Right atrium auricular region (tissue), 2 donors: Measurements from ENCODE around the gene ODR4. TPM values are rescaled to one million over a fixed set of nuclear protein-coding genes. Genes with fewer than 3 reads are reported as not detected.

Experiments
- DNase-seq: peaks from one replicate; pipeline ENCODE4 v3.0.0-alpha.2; 2019; ENCODE audit warnings: low spot score
- H3K27ac ChIP-seq, 2 donors: fragments of 200-600 bp; sonication (generic); 1 replicate in 1 of 2; 2 replicates in 1 of 2; pipeline ENCODE4 v1.5.1; 2016 to 2019
- H3K27me3 ChIP-seq, 2 donors: fragments of 200-600 bp; sonication (generic); one replicate each; pipeline versions ENCODE4 v1.5.1 to v1.6.0; 2017 to 2019
- H3K36me3 ChIP-seq: fragments of 200-600 bp; sonication (generic); one replicate; pipeline ENCODE4 v1.5.1; 2016
- H3K4me1 ChIP-seq, 2 donors: fragments of 200-600 bp; sonication (generic); one replicate each; pipeline versions ENCODE4 v1.5.1 to v1.6.0; 2017 to 2019
- H3K4me3 ChIP-seq, 2 donors: fragments of 200-600 bp; sonication (generic); 1 replicate in 1 of 2; 2 replicates in 1 of 2; pipeline ENCODE4 v1.5.1; 2017 to 2019; ENCODE audit warnings: mild to moderate bottlenecking in 1 of 2, moderate library complexity in 1 of 2
- H3K9me3 ChIP-seq, 2 donors: fragments of 200-600 bp; sonication (generic); one replicate each; pipeline ENCODE4 v1.5.1; 2019
- CTCF ChIP-seq, 2 donors: fragments of 200-600 bp; sonication (generic); IDR thresholded peaks; one replicate each; pipeline ENCODE4 v1.5.1; 2019; ENCODE audit warnings: antibody characterized with exemption in 2 of 2
- total RNA-seq, 2 donors: library from RNA; depleted of rRNA; stranded (reverse); fragments of >200 nt; gene quantifications; one replicate each; pipeline ENCODE4 v1.1.0, GENCODE V29; 2016

The ODR4 gene
- total RNA-seq: 10 to 100 TPM; 10.2 to 12.1 TPM

- DNase-seq: peak; percentile 98
- Histone ChIP-seq H3K27ac (peak within 1 kb of the TSS; percentile 94 to 98), H3K9me3 (no peaks in the 10 kb centered on the region), H3K36me3 (peaks cover 18% of the 10 kb centered on the region), H3K4me1 (peaks cover 0 to 39% of the 10 kb centered on the region in 2 donors), H3K4me3 (peak within 1 kb of the TSS; percentile 78 to 94), H3K27me3 (no peaks in the 10 kb centered on the region)
- peak; percentile 85 to 94 for TF ChIP-seq CTCF (IDR thresholded peaks at IDR 0.05)
These were observed at the start of gene ODR4, which contains the start of gene TPR for GRCh38 chr1:186375152-186375928. ODR4 (plus strand) TSS chr1:186375838; CDS start chr1:186379786, 3,948 bp downstream. TPR (minus strand) TSS chr1:186375253; CDS start chr1:186375028, 225 bp downstream.

- Histone ChIP-seq H3K4me3 (no peak overlapping the region), H3K27me3 (no peaks in the 10 kb centered on the region), H3K4me1 (no peaks in the 10 kb centered on the region), H3K36me3 (peaks cover 78% of the 10 kb centered on the region), H3K9me3 (no peaks in the 10 kb centered on the region), H3K27ac (no peak overlapping the region)
- TF ChIP-seq CTCF (IDR thresholded peaks at IDR 0.05): no peak
- DNase-seq: no peak
These were observed 49.6 kb upstream of the ODR4 start for GRCh38 chr1:186326009-186326408.

GRCh38 chr1:186327331-186327730 lies 48.3 kb upstream of the ODR4 start:
- H3K27me3 ChIP-seq: no peaks in the 10 kb centered on the region
- H3K4me3 ChIP-seq: no peak overlapping the region
- DNase-seq: no peak
- no peak overlapping the region for H3K27ac ChIP-seq
- H3K9me3 ChIP-seq: no peaks in the 10 kb centered on the region
- no peaks in the 10 kb centered on the region for H3K4me1 ChIP-seq
- no peak for TF ChIP-seq CTCF (IDR thresholded peaks at IDR 0.05)
- H3K36me3 ChIP-seq: peaks cover 80% of the 10 kb centered on the region

GRCh38 chr1:186330758-186331157 lies 44.9 kb upstream of the ODR4 start:
- Histone ChIP-seq H3K9me3 (no peaks in the 10 kb centered on the region), H3K4me1 (no peaks in the 10 kb centered on the region), H3K4me3 (no peak overlapping the region), H3K27ac (no peak overlapping the region), H3K27me3 (no peaks in the 10 kb centered on the region), H3K36me3 (peaks cover 80% of the 10 kb centered on the region)
- TF ChIP-seq CTCF (IDR thresholded peaks at IDR 0.05): peak in 1 of 2 donors; percentile 36
- no peak for DNase-seq

- no peaks in the 10 kb centered on the region for H3K27me3 ChIP-seq
- DNase-seq: no peak
- H3K4me3 ChIP-seq: no peak overlapping the region
- TF ChIP-seq CTCF (IDR thresholded peaks at IDR 0.05): no peak
- H3K9me3 ChIP-seq: no peaks in the 10 kb centered on the region
- no peak overlapping the region for H3K27ac ChIP-seq
- peaks cover 97% of the 10 kb centered on the region for H3K36me3 ChIP-seq
- no peaks in the 10 kb centered on the region for H3K4me1 ChIP-seq
These were observed 38.1 kb upstream of the ODR4 start for GRCh38 chr1:186337554-186337953.
